ENCODE data around the gene C1QL1. TPM values are rescaled to one million over a fixed set of nuclear protein-coding genes. Genes with fewer than 3 reads are reported as not detected.

C1QL1 gene
- total and polyA plus RNA-seq, 2 donors (not counting 3 experiments of a cell fraction or from before 2014, with no cell fraction given): 0.35 to 0.72 TPM

GRCh38 chr17:44996304-44996703, 28.2 kb upstream of the C1QL1 start:
- FAIRE-seq: no peak
- POLR2A ChIA-PET: no interaction called here
- no peak overlapping the region for H3K27ac ChIP-seq (ENCODE audit: insufficient read depth, low read depth, low read length)
- no peaks in the 10 kb centered on the region for H4K20me1 ChIP-seq (replicated peaks; ENCODE audit: control insufficient read depth, extremely low read depth, insufficient read depth, low read length)
- H3K27me3 ChIP-seq (ENCODE audit: control insufficient read depth in 2 of 2, insufficient read depth in 2 of 2, low read length in 2 of 2): peaks cover 0 to 16% of the 10 kb centered on the region in 2 experiments
- no peaks in the 10 kb centered on the region for H3K9me3 ChIP-seq (replicated peaks; ENCODE audit: control insufficient read depth, insufficient read depth, low read length)
- no peaks in the 10 kb centered on the region for H3K4me1 ChIP-seq (ENCODE audit: control insufficient read depth, extremely low read depth, insufficient read depth, low read length)
- H3K9me1 ChIP-seq (replicated peaks; ENCODE audit: control insufficient read depth, extremely low read depth, insufficient read depth, low read length): no peaks in the 10 kb centered on the region
- no TSS peak for BruUV-seq (replicated peaks)
- no peak overlapping the region for H3K9ac ChIP-seq (replicated peaks; ENCODE audit: extremely low read depth, insufficient read depth, low read length)
- H3K36me3 ChIP-seq (ENCODE audit: control insufficient read depth in 2 of 2, extremely low read depth in 1 of 2, insufficient read depth in 2 of 2, low read length in 2 of 2): no peaks in the 10 kb centered on the region
- dilution Hi-C loops (cut with MboI; ENCODE audit: extremely low pct_ligation_motif_present, low sequenced_read_pairs): no loop called here
- no peak overlapping the region for H2AFZ ChIP-seq (ENCODE audit: low read depth, low read length)
- intact Hi-C loops (cut with micrococcal nuclease): no loop called here
- H3K4me2 ChIP-seq (ENCODE audit: insufficient read depth, low read length): no peak overlapping the region
- H3K4me3 ChIP-seq (replicated peaks in 1 of 3; ENCODE audit: insufficient read depth in 1 of 3, low read depth in 1 of 3, low read length in 3 of 3): no peak overlapping the region
- no peak for DNase-seq (ENCODE audit: low read depth, low spot score)
- CTCF ChIA-PET: interaction anchor here (1.8 kb wide), 1 partner anchor 76 kb away, joined by 5 read pairs; no protein-coding TSS in a partner anchor
- TF ChIP-seq POLR2A (IDR thresholded peaks at IDR 0.05; ENCODE audit: low read depth, low read length): no peak
- TF ChIP-seq GATA2 (IDR thresholded peaks at IDR 0.05; ENCODE audit: insufficient read depth, insufficient read length, low read depth, low read length): no peak
- no peak for TF ChIP-seq EZH2 (IDR thresholded peaks at IDR 0.05; ENCODE audit: borderline replicate concordance, low read depth, low read length, severe bottlenecking)
- no peak for TF ChIP-seq MYC (IDR thresholded peaks at IDR 0.05; ENCODE audit: low read depth, low read length)
- no peak for TF ChIP-seq POLR2AphosphoS5 (IDR thresholded peaks at IDR 0.05; ENCODE audit: insufficient read depth, low read depth, low read length)
- no peak for TF ChIP-seq CTCF (IDR thresholded peaks at IDR 0.05; ENCODE audit: extremely low read depth in 1 of 2, insufficient read depth in 1 of 2, low read depth in 1 of 2, low read length in 2 of 2)
- TF ChIP-seq FOS (IDR thresholded peaks at IDR 0.05; ENCODE audit: borderline replicate concordance, insufficient read depth, low read length): no peak
- TF ChIP-seq JUN (IDR thresholded peaks at IDR 0.05; ENCODE audit: borderline replicate concordance, insufficient read depth, insufficient read length, low read depth): no peak
- TF ChIP-seq MAX (IDR thresholded peaks at IDR 0.05; ENCODE audit: insufficient read depth, insufficient read length): no peak
- H3K79me2 ChIP-seq (ENCODE audit: control insufficient read depth, insufficient read depth, low read length): no peaks in the 10 kb centered on the region
